ENCODE results near the gene ZRANB3.

GRCh38 chr2:135094508-135094907 lies 436.5 kb downstream of the ZRANB3 start:
- TF ChIP-seq CTCF (IDR thresholded peaks at IDR 0.05) = no peak
- TF ChIP-seq POLR2AphosphoS5 (IDR thresholded peaks at IDR 0.05) = no peak
- no peak for TF ChIP-seq POLR2A (IDR thresholded peaks at IDR 0.05)

All from suprapubic skin (tissue), 4 donors.